Activated CD8-positive, alpha-beta memory T cell treated with anti-CD3 and anti-CD28 coated beads, Interleukin-2, amount 50 U/mL, for 48 hours (primary cell): ENCODE results near the gene CD2AP.
"Not testable (repeated sequence)": the region's sequence is repeated elsewhere in the genome, so short reads cannot be mapped to it uniquely, and the experiment has no call there.

Experiments
- DNase-seq: peaks from one replicate; pipeline ENCODE4 v3.0.0-alpha.2; 2020

CD2AP gene, protein sequence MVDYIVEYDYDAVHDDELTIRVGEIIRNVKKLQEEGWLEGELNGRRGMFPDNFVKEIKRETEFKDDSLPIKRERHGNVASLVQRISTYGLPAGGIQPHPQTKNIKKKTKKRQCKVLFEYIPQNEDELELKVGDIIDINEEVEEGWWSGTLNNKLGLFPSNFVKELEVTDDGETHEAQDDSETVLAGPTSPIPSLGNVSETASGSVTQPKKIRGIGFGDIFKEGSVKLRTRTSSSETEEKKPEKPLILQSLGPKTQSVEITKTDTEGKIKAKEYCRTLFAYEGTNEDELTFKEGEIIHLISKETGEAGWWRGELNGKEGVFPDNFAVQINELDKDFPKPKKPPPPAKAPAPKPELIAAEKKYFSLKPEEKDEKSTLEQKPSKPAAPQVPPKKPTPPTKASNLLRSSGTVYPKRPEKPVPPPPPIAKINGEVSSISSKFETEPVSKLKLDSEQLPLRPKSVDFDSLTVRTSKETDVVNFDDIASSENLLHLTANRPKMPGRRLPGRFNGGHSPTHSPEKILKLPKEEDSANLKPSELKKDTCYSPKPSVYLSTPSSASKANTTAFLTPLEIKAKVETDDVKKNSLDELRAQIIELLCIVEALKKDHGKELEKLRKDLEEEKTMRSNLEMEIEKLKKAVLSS

DNA sequence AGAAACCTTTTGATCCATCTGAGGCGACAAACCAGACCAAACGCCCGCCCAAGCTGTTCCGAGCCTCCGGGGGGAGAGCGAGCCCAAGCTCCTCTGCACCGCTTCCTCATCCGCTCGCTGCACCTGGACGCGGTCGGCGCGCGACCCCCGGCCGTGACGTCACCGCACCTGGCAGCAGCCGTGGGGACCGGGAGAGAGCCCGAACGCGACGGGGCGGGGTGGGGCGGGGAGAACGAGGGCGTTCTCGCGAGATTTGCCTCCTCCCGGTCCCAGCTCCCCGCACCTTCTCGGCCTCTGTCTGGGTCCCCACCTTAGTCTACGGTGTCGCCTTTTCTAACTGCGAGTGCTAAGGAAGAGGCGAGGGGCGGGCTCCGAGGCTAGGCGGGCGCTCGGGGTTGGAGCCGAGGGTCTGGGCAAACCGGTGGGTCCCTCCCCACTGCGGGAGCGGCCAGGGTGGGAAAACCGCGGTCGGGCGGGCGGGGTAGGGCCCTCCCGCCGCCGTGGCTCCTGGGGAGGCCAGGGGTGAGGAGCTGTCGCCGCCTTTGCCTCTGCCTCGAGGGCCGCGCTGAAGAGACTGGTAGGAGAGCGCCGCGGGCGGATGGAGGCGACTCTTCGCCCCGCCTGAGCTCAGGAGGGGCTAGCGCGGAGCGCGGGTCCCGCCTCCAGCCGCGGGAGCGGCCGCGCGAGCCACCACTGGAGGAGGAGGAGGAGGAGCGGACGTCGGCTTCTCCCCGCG is at the start of gene CD2AP:
Gene CD2AP (plus strand): TSS at position 293 of the 736 bp plus-strand sequence. CDS start 456 bp downstream, outside the sequence.
- DNase-seq: peak; percentile 91

DNA sequence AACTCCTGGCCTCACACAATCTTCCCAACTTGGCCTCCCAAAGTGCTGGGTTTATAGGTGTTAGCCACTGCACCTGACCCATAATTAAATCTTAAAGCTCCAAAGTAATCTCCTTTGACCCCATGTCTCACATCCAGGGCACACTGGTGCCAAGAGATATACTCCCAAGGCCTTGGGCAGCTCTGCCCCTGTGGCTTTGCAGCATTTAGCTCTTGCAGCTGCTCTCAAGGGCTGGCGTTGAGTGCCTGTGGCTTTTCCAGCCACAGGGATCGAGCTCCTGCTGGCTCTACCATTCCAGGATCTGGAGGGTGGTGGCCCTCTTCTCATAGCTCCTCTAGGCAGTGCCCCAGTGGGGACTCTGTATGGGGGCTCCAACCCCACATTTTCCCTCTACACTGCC is 49.3 kb upstream of the CD2AP start:
- no peak for DNase-seq

DNA sequence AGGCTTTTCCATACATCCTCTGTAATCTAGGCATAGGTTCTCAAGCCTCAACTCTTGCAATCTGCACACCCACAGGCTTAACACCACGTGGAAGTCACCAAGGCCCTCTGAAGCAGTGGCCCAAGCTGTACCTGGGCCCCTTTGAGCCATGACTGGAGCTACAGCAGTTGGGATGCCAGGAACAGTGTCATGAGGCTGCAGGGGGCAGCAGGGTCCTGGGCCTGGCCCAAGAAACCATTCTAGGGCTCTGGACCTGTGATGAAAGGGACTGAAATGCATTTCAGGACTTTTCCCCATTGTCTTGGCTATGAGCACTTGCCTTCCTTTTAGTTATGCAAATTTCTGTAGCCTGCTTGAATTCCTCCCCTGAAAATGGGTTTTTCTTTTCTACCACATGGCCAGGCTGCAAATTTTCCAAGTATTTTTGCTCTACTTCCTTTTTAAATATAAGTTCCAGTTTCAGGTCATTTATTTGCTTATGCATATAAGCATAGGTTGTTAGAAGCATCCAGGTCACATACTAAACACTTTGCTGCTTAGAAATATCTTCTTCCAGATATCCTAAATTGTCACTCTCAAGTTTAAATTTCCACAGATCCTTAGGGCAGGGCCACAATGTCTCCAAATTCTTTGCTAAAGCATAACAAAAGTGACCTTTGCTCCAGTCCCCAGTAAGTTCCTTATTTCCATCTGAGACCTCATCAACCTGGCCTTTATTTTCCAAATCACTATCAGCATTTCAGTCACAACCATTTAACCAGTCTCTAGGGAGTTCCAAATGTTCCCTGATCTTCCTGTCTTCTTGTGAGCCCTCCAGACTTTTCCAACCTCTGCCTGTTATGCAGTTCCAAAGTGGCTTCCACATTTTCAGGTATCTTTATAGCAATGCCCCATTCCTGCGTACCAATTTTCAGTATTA is 48.6 kb upstream of the CD2AP start:
- no peak for DNase-seq

DNA sequence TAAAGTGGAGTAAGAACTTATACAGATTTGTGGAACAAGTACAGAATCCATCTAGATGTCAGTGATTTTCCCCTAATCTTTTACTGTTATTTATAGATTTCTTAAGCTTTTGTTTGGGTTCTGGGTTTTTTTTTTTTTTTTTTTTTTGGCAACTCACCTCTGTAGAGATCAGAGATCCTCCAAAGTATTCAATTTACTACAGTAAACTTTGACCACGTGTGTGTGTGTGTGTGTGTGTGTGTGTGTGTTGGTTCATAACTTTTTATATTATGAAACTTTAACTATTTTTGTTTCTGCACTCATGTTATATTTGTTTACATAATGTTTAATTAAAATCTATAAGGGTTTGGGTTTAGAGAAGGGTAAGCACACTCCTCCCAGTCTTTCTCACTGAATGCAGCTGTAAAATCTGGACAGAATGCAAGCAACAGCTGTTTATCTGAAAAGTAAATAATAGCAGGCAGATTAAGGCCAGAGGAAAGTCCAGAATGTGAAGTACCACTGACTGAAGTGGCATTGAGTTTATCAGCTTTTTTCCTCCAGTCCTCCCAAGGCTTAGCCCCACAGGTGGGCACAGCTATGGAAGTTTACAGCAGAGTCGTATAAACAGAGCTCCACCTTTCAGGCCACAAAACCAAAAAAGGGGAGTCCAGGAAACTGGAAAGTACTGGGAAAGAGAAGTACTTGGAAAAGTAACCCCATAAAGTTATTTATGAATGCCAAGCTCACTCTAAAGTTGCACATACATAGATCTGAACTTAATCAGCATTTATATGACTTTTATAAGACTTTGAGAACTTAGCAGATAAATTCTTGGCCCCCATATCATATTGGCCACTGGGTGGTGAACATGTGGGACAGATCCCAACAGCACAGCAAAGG is 43.0 kb upstream of the CD2AP start:
- no peak for DNase-seq

DNA sequence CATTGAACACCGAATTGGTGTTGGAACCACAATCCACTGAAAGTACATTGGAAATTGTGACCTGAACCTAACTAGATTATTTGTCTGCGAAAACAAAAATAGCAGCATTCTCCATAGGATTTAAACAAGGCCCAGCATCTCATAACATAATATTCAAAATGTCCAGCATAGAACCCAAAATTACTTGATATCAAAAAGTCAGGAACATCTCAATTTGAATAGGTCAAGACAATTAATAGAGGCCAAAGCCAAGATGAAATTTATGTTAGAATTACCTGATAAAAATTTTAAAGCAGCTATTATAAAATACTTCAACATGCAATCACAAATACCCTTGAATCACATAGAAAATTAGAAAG is 42.4 kb upstream of the CD2AP start:
- DNase-seq: no peak

DNA sequence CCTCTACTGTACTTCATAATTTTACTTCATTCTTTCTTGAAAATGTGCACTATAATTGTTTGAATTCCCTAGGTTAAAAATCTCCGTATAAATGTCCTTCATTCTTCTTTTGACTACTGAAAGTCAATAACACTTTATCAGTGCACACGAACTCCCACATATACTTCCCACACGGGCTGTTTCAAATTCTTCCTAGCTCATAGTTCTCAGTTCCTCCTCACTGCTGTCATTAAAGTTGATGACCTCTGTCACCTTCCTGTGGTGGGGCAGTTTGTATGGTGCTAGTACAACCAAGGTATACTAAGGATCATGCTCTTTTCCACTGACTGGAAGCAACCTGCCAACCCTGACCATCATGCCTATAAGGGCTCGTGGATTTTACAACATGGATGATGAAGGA is 40.0 kb upstream of the CD2AP start:
- DNase-seq: no peak

DNA sequence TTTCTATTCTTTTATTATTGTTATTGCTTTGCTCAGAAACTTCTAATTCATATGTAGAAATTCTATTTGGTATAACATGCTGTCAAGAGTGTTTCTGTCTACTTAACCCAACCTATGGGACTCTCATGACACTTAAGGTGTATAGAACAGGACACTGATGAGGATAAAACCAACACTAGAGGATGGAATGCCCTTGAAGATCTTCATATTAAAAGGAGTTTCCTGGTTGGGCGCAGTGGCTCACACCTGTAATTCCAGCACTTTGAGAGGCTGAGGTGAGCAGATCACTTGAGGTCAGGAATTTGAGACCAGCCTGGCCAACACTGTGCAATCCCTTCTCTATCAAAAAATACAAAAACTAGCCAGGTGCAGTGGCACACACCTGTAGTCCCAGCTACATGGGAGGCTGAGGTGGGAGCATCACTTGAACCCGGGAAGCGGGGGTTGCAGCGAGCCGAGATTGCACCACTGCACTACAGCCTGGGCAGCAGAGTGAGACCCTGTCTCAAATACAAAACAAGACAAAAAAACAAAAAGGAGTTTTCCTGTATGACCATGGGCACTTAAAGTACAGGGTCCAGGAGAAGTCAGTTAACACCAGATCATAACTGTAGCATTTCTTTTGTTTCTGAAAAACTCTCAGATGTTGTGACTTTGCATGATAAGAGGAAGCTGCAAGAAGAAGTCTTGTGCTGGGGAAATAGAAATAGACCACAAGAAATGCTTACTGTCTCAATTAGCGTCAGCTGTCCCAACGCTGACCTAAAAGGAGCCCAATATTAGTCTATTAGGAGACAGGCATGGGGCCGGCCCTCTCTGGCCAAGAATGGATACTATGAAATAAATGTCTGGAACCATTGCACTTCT is 38.9 kb upstream of the CD2AP start:
- no peak for DNase-seq

DNA sequence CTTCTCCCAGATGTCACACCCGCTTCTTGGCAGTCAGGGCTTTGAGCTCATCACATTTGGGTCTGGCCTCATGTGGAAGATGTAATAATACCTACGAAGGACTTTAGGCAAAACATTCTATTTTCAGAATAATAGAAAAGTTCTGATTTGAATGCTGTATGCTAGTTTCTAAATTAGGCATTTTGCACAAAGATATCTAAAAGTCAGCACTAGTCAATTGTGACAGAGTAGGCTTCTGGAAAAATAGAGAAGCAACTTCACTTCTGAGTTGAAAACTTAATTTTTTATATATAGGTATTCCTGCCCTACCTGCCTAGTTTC is 38.3 kb upstream of the CD2AP start:
- no peak for DNase-seq

DNA sequence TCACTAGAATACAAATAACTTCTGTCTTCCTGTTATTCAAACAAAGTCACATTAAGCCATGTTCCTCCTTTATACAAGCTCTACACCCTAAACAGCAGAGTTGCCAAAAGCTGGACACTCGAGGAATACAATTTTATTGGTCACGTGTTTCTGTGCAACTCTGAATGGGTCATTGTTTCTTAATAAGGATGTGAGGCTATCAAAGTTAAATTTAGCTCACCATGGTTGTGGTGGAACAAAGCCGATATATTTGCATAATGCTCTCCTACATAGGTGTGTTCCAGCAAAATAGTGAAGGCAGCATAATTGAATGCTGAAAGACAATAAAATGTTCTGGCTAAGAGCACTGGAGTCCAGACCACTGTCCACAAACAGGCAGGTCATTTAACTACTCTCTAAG is 36.9 kb upstream of the CD2AP start:
- DNase-seq: no peak

DNA sequence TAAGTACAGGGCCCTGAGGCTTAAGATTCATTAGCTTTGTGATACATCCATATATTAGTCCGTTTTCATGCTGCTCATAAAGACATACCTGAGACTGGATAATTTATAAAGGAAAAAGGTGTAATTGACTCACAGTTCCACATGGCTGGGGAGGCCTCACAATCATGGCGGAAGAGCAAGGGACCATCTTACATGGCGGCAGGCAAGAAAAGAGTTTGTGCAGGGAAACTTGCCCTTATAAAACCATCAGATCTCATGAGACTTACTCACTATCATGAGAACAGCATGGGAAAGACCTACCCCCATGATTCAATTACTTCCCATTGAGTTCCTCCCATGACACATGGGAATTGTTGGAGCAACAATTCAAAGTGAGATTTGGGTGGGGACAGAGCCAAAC is 32.6 kb upstream of the CD2AP start:
- not testable (repeated sequence) for DNase-seq

DNA sequence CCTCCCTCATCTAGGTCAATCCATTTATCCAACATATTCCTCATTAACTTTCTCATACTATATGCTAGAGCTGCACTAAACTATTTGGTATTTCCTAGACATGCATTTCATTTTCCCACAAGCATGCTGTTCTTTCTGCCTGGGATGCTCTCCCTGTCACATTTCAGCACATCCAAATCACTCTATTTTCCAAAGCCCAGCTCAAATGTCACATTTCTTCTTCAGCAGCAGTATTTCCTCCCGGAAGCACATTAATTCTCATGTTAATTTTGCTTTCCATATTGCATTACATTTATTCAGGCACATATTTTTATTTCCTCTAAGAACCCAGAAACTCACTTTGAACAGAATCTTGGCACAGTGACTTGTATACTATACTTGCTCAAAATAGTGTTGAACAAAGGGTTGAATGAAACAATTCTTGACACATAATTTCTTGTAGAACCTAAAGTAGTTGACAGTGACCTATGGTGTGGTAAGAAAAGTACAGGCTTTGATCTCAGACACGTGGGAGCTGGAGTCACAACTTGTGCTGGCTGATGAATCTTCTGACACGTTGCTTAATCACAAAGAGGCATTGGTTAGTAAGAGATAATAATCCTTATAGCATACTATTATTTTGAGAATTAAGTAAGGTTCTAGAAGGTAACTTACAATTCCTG is 30.8 kb upstream of the CD2AP start:
- DNase-seq: no peak

DNA sequence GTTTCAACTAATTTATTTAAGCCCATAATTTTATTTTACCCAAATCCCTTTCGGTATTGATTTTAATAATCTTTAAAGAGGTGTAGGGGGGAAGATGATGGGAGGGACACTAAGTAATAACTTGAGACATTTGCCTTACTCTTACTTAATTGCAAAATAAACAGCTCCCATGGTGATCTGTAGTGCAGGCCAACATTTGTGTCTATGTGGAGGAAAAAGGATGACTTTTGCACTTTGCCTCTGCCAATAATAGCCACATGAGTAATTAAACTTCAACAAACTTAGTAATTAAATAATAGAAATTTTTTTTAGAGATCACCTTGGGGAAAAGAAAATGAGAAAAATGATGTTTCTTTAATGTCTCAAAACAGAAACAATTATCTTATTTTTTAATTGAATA is 29.9 kb upstream of the CD2AP start:
- no peak for DNase-seq

DNA sequence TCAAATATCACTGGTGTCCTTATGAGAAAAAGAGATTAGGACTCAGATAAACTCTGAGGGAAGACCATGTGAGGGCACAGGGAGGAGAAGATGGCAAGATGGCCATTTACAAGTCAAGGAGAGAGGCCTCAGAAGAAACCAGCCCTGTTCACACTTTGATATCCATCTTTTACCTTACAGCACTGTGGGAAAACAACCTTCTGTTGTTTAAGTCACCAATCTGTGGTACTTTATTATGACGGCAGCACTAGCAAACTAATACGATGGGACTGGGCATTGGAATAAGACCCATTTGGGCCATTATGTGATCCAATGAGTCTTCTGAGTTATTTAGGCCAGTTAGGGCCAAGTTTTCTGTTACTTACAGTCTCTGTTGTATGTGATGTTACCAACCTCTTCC is 26.4 kb upstream of the CD2AP start:
- DNase-seq: no peak

DNA sequence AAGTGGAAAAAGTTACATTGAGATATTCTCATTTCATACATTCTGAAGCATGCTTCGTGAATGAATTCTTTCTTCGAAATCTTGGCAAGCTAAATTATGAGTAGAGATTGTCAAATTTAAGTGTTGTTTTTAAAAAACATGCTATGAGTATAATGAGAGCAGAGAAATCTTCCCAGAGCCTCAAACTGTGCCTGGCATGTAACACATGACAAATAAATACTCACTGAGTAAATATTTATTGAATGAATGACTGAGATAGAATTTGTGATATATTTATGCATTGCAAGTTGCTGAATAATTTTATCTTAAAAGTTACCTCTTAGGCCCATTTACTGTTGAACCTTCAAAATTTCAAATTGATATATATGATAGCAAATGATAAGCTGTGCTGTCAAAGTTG is 24.7 kb upstream of the CD2AP start:
- DNase-seq: no peak

DNA sequence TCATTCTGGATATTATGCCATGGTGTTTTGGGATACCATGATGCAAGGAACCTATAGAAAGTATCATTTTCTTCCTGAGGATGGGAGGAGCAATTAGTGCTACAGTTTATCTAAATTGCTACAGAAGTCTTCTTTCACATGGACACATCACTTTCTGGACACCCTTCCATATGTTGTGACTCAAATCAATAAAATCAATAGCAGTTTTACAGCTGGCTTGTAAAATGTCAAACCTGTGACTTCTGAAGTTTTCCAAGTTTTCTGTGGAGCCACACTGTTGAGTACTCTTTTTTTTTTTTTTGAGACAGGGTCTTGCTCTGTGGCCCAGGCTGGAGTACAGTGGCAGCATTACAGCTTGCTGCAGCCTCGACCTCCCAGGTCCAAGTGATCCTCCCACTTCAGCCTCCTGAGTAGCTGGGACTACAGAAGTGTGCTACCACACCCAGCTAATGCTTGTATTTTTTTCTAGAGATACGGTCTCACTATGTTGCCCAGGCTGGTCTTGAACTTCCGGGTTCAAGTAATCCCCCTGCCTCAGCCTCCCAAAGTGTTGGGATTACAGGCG is 24.1 kb upstream of the CD2AP start:
- no peak for DNase-seq

DNA sequence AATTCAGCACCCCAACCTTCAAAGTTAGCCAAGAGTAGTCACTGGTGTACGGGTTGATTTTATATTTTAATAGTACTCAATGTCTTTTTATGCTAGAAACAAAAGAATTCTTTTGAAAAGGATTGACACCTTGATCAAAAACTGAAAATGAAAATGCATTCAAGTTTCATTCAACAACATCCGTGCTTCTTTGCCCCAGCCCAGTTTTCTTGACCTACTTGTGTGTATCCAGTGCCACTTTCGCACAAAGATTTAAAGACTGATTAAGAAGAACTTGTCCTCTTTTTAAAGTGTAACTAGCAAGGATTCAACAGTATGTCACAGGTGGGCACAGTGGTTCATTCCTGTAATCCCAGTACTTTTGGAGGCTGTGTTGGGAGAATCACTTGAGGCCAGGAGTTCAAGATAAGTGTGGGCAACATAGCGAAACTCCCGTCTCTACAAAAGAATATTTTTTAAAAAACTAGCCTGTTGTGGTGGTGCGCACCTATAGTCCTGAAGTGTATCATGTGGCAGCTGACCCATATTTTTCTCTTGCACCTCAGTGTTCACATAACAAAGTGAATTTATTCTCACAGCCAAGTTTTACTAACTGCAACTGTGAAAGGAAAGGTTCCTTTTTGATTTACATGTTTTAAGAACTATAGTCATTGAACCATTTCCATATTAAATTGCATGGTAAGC is 22.7 kb upstream of the CD2AP start:
- DNase-seq: no peak

DNA sequence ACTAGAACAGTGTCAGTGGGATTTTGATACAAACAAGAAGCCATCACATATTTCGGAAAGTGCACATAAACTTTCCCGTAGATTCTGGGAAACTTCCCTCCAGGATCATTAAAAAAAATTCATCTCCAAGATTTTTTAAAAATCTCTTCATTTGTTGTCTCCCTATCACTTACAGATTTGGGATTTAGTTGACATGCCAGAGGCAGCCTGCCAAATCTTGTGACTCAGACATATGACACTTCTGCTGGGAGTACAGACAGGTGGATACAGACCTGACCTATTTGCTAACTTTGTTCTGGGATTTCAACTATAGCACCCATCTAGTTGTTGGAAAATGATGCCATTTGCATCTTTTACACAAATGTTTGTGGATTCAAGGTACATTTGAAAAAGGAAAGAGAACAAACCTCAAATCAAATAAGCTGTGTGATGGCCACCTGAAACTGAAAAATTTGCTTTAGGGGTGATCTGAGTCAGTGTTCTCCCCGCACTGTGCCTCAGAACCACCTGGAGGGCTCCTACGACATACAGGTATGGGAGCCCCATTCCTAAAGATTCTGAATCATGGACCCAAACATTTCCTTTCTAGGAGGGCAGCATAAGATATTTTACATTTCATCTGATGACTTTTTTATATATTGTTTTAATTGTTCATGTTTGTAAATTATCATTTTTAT is 21.9 kb upstream of the CD2AP start:
- DNase-seq: no peak

DNA sequence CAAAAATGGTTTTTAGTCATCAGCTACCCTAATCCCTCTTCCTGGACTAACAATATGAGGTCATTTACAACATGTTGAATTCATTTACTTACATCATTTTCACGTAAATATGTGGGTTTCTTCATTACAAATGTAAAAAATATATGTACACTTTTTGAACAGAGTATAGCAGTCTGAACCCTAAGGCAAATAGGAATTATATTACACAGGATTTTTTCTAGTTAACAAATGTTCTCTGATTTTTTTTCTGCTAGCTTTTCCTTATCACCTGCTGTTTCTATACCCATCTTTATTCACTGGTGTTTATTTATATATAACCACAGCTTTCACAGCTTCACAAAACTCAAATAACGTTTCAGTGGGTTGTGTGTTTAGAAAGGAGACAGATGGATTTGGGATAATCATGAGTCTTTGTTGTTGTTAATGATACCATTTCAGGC is 21.0 kb upstream of the CD2AP start:
- no peak for DNase-seq

DNA sequence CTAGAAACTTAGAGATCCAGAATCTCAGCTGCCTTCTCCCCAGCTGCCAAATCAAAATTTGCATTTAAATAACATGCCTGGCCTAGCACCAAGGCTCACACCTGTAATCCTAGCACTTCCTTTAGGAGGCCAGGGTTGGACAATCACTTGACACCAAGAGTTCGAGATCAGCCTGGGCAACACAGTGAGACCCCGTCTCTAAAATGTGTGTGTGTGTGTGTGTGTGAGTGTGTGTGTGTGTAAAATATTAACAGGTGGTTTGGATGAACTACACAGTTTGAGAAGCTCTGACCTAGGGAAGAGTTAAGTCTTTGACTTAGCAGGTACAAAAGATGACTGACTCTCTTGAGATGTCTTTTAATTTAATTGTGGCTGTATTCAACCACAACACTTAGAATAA is 20.2 kb upstream of the CD2AP start:
- DNase-seq: no peak
